GM18499 (cell line): Measurements from ENCODE around the gene DPP10.
"Not testable (repeated sequence)": the region's sequence is repeated elsewhere in the genome, so short reads cannot be mapped to it uniquely, and the experiment has no call there.

Experiments used
- ATAC-seq: cut with Tn5 transposase; IDR thresholded peaks from one replicate; pipeline ENCODE4 v1.9.1; 2021; ENCODE audit warnings: moderate number of reproducible peaks; ENCODE audit not compliant: insufficient read depth, unreplicated experiment

The DPP10 gene

GRCh38 chr2:115083711-115084110, 641.3 kb downstream of the DPP10 start:
- no peak for ATAC-seq

- no peak for ATAC-seq
These were observed 642.0 kb downstream of the DPP10 start for GRCh38 chr2:115084446-115084845.

GRCh38 chr2:115086051-115086620, 643.7 kb downstream of the DPP10 start:
- not testable (repeated sequence) for ATAC-seq

GRCh38 chr2:115094441-115094840, 652.0 kb downstream of the DPP10 start:
- no peak for ATAC-seq

GRCh38 chr2:115105966-115106365, 663.5 kb downstream of the DPP10 start:
- no peak for ATAC-seq

- ATAC-seq = no peak
These were observed 672.7 kb downstream of the DPP10 start for GRCh38 chr2:115115135-115115534.

GRCh38 chr2:115118306-115118705, 675.9 kb downstream of the DPP10 start:
- ATAC-seq = no peak

GRCh38 chr2:115119086-115119485, 676.6 kb downstream of the DPP10 start:
- ATAC-seq = no peak

- ATAC-seq = no peak
These were observed 680.3 kb downstream of the DPP10 start for GRCh38 chr2:115122701-115123100.

- no peak for ATAC-seq
These were observed 682.4 kb downstream of the DPP10 start for GRCh38 chr2:115124817-115125216.

- ATAC-seq = no peak
These were observed 687.1 kb downstream of the DPP10 start for GRCh38 chr2:115129536-115129935.

- ATAC-seq = no peak
These were observed 718.2 kb downstream of the DPP10 start for GRCh38 chr2:115160531-115161080.

- no peak for ATAC-seq
These were observed 718.8 kb downstream of the DPP10 start for GRCh38 chr2:115161081-115161770.

GRCh38 chr2:115161771-115162493, 719.5 kb downstream of the DPP10 start:
- ATAC-seq = no peak

- ATAC-seq = no peak
These were observed 720.3 kb downstream of the DPP10 start for GRCh38 chr2:115162494-115163293.

- no peak for ATAC-seq
These were observed 721.1 kb downstream of the DPP10 start for GRCh38 chr2:115163572-115163971.

- no peak for ATAC-seq
These were observed 723.2 kb downstream of the DPP10 start for GRCh38 chr2:115165529-115166109.

- ATAC-seq = no peak
These were observed 726.0 kb downstream of the DPP10 start for GRCh38 chr2:115168457-115168856.

- ATAC-seq = no peak
These were observed 727.4 kb downstream of the DPP10 start for GRCh38 chr2:115169814-115170213.

- no peak for ATAC-seq
These were observed 729.3 kb downstream of the DPP10 start for GRCh38 chr2:115171751-115172150.
